Left lung (tissue), 10 donors: ENCODE data around the gene EGLN3. TPM values are rescaled to one million over a fixed set of nuclear protein-coding genes. Genes with fewer than 3 reads are reported as not detected.

Experiments
- ATAC-seq: fragments of 200-7000 bp; cut with Tn5 transposase; one replicate; pipeline ENCODE4 v1.9.1; 2020; ENCODE audit warnings: moderate library complexity
- DNase-seq, 4 donors: peaks; one replicate each; pipeline ENCODE4 v3.0.0-alpha.2; 2013 to 2020
- H3K27ac ChIP-seq, 2 donors: fragments of 200-600 bp; sonication (generic) in 1 of 2; one replicate each; pipeline versions ENCODE4 v1.5.0 to v1.8.0; 2020 to 2021
- H3K27me3 ChIP-seq, 2 donors: fragments of 200-600 bp; sonication (generic) in 1 of 2; one replicate each; pipeline versions ENCODE4 v1.5.0 to v1.8.0; 2020 to 2021
- H3K36me3 ChIP-seq, 2 donors: fragments of 200-600 bp; sonication (generic) in 1 of 2; one replicate each; pipeline versions ENCODE4 v1.5.0 to v1.8.0; 2020 to 2021
- H3K4me1 ChIP-seq, 2 donors: fragments of 200-600 bp; one replicate each; pipeline ENCODE4 v1.8.0; 2021
- H3K4me3 ChIP-seq, 2 donors: fragments of 200-600 bp; sonication (generic) in 1 of 2; one replicate each; pipeline versions ENCODE4 v1.5.0 to v1.8.0; 2020 to 2021; ENCODE audit warnings: mild to moderate bottlenecking in 1 of 2
- H3K9me3 ChIP-seq, 2 donors: fragments of 200-600 bp; sonication (generic) in 1 of 2; one replicate each; pipeline versions ENCODE4 v1.5.0 to v1.8.0; 2020 to 2021
- intact Hi-C, 2 donors: fragments of 100-400 bp; cut with DNase I; formaldehyde crosslinking; loops; one replicate each; pipeline versions ENCODE4 v1.11.2 to v1.14.2; 2022
- polyA plus RNA-seq, 6 donors: library from polyadenylated mRNA; unstranded; fragments of 120-200 nt; gene quantifications; one replicate each; pipeline ENCODE4 v1.2.1, GENCODE V29; 2013; ENCODE audit not compliant: insufficient read length in 6 of 6
- total RNA-seq, 2 donors: library from RNA; stranded (reverse); fragmentation: NEBNext Ultra II Directional; extraction: Animal tissue kit (Norgen Biotek cat#: 25700); gene quantifications; one replicate each; pipeline ENCODE4 v1.2.1, GENCODE V29; 2021
- TF ChIP-seq, protein P1 (sequence below), 2 donors: fragments of 200-600 bp; sonication (generic) in 1 of 2; IDR thresholded peaks; one replicate each; pipeline versions ENCODE4 v1.5.0 to v1.8.0; 2021; ENCODE audit warnings: antibody characterized with exemption in 2 of 2
- donor health status: DM: no; HTN: yes; CAD: no.
- donor health status: DM: no; HTN: no; CAD: no.

The EGLN3 gene
- total and polyA plus RNA-seq, 8 donors = 1.3 to 99.4 (median 33.9) TPM

DNA sequence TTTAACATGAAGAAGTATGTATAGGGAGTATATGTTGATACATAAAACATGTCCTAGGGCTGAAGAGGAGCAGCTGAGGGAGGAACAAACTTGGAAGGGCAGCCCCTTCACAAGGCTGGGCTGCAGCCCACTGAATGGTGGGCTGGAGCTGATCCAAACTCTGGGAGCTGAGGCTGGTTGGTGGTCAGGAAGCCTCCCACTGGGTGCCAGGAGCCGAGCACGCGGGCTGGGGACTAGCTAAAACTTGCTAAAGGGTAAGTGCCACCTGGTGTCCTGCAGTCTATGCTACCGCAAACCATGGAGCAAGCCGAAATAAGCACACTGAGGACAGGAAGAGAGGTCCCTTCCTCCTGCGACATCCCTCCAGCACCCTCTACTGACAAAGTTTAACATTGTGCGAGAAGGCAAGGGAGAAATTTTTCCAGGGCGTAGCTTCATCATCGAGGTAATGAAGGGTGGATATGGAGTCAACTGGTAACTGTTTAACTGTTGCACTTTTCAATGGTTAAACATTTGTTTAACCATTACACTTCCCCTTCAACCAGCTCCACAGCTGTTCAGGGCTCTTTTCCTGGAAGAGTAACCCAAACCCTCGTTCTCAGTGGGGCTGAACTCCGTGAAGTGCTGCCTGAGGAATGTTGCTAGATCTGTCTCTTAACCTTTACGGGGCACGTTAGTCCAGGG, 42.2 kb downstream of the EGLN3 start:
- H3K27ac ChIP-seq = no peak overlapping the region
- intact Hi-C loops = no loop called here
- no peak overlapping the region for H3K4me3 ChIP-seq
- peak; percentile 64 for ATAC-seq
- H3K9me3 ChIP-seq = no peaks in the 10 kb centered on the region
- H3K4me1 ChIP-seq = no peaks in the 10 kb centered on the region
- H3K27me3 ChIP-seq = no peaks in the 10 kb centered on the region
- TF ChIP-seq, protein P1, sequence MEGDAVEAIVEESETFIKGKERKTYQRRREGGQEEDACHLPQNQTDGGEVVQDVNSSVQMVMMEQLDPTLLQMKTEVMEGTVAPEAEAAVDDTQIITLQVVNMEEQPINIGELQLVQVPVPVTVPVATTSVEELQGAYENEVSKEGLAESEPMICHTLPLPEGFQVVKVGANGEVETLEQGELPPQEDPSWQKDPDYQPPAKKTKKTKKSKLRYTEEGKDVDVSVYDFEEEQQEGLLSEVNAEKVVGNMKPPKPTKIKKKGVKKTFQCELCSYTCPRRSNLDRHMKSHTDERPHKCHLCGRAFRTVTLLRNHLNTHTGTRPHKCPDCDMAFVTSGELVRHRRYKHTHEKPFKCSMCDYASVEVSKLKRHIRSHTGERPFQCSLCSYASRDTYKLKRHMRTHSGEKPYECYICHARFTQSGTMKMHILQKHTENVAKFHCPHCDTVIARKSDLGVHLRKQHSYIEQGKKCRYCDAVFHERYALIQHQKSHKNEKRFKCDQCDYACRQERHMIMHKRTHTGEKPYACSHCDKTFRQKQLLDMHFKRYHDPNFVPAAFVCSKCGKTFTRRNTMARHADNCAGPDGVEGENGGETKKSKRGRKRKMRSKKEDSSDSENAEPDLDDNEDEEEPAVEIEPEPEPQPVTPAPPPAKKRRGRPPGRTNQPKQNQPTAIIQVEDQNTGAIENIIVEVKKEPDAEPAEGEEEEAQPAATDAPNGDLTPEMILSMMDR (IDR thresholded peaks at IDR 0.05) = no peak
- no peaks in the 10 kb centered on the region for H3K36me3 ChIP-seq
- DNase-seq = no peak

DNA sequence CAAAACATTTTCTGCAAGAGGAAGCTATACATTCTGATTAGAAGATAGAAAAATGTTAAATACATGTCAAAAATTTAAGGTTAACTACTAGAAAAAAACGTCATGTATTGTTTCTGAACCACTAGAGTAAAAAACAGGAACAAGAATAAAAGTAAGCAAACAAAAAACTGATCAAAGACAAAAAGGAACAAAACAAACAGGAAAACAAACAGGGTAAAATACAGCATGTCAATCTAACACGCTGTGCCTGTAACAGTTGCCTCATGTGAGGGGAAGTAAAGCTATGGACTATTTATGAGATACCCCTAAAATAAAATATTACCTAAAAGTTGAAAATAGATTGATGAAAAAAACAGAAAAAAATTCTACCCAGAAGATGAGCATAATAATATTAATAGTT, 43.9 kb downstream of the EGLN3 start:
- Histone ChIP-seq H3K27me3 (no peaks in the 10 kb centered on the region), H3K27ac (no peak overlapping the region), H3K36me3 (no peaks in the 10 kb centered on the region), H3K4me1 (no peaks in the 10 kb centered on the region), H3K9me3 (no peaks in the 10 kb centered on the region), H3K4me3 (no peak overlapping the region)
- DNase-seq = no peak
- intact Hi-C loops = no loop called here
- ATAC-seq = no peak
- TF ChIP-seq, protein P1 (IDR thresholded peaks at IDR 0.05) = no peak

DNA sequence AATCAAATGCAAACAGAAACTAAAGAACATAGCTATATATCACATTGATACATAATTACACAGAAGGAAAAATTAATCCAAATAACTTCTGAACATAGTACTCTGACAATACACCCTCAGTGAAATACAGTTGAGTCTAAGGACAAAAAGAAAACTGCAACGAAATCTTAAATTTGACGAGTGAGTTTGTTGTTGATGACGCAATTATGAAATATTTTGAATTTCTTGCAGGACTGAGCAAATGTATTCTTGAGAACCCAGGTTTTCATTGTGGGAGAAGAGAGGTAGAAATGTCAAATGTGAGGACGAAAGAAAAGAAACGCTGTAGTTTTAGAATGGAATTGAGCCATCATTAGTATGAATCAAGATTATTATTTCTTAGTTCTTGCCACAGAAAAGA, 46.3 kb downstream of the EGLN3 start:
- H3K36me3 ChIP-seq = no peaks in the 10 kb centered on the region
- no peak overlapping the region for H3K4me3 ChIP-seq
- H3K4me1 ChIP-seq = no peaks in the 10 kb centered on the region
- no peaks in the 10 kb centered on the region for H3K9me3 ChIP-seq
- no peak overlapping the region for H3K27ac ChIP-seq
- DNase-seq (no peak), ATAC-seq (no peak)
- TF ChIP-seq, protein P1 (IDR thresholded peaks at IDR 0.05) = no peak
- H3K27me3 ChIP-seq = no peaks in the 10 kb centered on the region
- intact Hi-C loops = no loop called here

DNA sequence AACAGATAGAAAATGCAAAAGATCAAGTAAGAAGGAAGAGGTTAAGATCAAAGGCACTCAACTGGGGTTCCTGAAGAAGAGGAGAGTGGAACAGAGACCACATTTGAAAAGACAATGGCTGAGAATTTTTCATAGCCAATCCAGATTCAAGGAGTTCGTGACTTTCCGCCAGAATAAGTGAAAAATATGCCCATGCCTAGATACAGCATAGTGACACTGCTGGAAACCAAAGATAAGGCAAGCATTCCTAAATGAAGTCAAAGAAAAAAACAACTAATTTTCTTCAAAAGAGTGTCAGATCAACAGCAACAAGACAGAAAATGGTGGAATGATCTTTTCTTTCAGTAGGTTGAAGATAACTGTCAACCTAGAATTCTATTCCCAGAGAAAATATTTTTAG, 47.5 kb downstream of the EGLN3 start:
- no peak for DNase-seq
- Histone ChIP-seq H3K4me1 (no peaks in the 10 kb centered on the region), H3K27ac (no peak overlapping the region), H3K36me3 (no peaks in the 10 kb centered on the region), H3K27me3 (no peaks in the 10 kb centered on the region), H3K4me3 (no peak overlapping the region), H3K9me3 (no peaks in the 10 kb centered on the region)
- no peak for ATAC-seq
- intact Hi-C loops = no loop called here
- TF ChIP-seq, protein P1 (IDR thresholded peaks at IDR 0.05) = no peak

DNA sequence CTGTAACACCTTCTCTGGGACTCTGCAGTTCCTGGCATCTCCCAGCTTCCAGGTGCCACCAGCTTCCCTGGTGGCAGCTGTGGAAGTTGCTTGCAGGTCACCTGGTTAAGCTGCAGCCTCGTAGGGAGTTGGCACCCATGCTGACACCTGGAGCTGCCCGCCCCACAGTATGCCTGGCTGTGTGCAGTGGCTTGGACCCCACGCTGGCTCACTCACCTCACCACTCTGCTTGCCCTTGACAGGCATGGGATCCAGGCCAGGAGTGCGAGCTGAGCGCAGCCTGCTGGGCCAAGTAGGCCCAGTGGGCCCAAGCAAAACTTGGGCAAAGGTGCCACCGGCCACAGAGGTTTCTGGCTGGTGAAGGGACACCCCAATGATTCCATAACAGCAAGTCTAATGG, 48.5 kb downstream of the EGLN3 start:
- H3K27me3 ChIP-seq = no peaks in the 10 kb centered on the region
- no peaks in the 10 kb centered on the region for H3K36me3 ChIP-seq
- H3K9me3 ChIP-seq = no peaks in the 10 kb centered on the region
- ATAC-seq = no peak
- intact Hi-C loops = no loop called here
- no peak overlapping the region for H3K4me3 ChIP-seq
- TF ChIP-seq, protein P1 (IDR thresholded peaks at IDR 0.05) = no peak
- no peak overlapping the region for H3K27ac ChIP-seq
- no peaks in the 10 kb centered on the region for H3K4me1 ChIP-seq
- peak in 1 of 4 donors; percentile 54 for DNase-seq
